Lower lobe of right lung (tissue), 2 donors: ENCODE results near the gene HMG20A. TPM values are rescaled to one million over a fixed set of nuclear protein-coding genes. Genes with fewer than 3 reads are reported as not detected.
A peak's percentile ranks its signal among the peaks of the same experiment; 100 is the strongest.

ENCODE experiments used
- ATAC-seq, 2 donors: fragments of 200-7000 bp; cut with Tn5 transposase; one replicate each; pipeline ENCODE4 v1.9.1; 2020 to 2022; ENCODE audit warnings: mild to moderate bottlenecking in 2 of 2, moderate library complexity in 2 of 2
- DNase-seq: peaks from one replicate; pipeline ENCODE4 v3.0.0-alpha.2; 2020
- H3K27ac ChIP-seq: fragments of 200-600 bp; one replicate; pipeline ENCODE4 v1.8.0; 2022
- H3K27me3 ChIP-seq: fragments of 200-600 bp; one replicate; pipeline ENCODE4 v1.8.0; 2022; ENCODE audit warnings: low read depth
- H3K36me3 ChIP-seq: fragments of 200-600 bp; one replicate; pipeline ENCODE4 v1.8.0; 2022; ENCODE audit warnings: mild to moderate bottlenecking
- H3K4me1 ChIP-seq: fragments of 200-600 bp; one replicate; pipeline ENCODE4 v1.8.0; 2022
- H3K4me3 ChIP-seq: fragments of 200-600 bp; one replicate; pipeline ENCODE4 v1.8.0; 2022; ENCODE audit warnings: mild to moderate bottlenecking
- H3K9me3 ChIP-seq: fragments of 200-600 bp; one replicate; pipeline ENCODE4 v1.8.0; 2022
- CTCF ChIP-seq: fragments of 200-600 bp; IDR thresholded peaks from one replicate; pipeline ENCODE4 v1.8.0; 2022; ENCODE audit warnings: antibody characterized with exemption, mild to moderate bottlenecking
- intact Hi-C: fragments of 100-400 bp; cut with DNase I; formaldehyde crosslinking; loops from one replicate; pipeline ENCODE4 v1.11.0; 2022
- total RNA-seq: library from RNA; stranded (reverse); fragmentation: NEBNext Ultra II Directional; extraction: Animal tissue kit (Norgen Biotek cat#: 25700); gene quantifications from one replicate; pipeline ENCODE4 v1.2.1, GENCODE V29; 2021
- donor health status: DM: no; HTN: yes; CAD: no; lungs with severe emphysema.

HMG20A gene
- total RNA-seq, 1 donor from 2014 or later: 40.9 TPM

DNA sequence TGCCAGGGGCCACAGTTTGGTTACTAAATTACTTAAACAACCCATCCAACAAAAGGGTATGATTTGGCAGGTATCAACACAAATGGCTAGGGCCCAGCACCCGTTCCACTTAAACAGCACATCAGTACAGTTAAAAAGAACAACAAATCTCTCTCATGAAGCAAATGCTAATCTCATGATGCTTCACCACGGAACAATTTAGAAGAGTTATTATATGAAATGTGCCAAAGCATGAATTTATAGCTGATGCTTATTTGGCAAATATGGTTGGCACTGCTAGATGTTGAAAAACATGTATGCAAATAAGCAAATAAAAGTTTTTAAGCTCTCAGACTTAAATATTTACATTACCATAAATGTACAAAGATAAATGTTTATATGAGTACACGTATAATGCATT is 3.1 kb upstream of the HMG20A start:
- H3K27ac ChIP-seq: peak overlapping the region; percentile 89
- peaks cover 55% of the 10 kb centered on the region for H3K4me1 ChIP-seq
- ATAC-seq (no peak), DNase-seq (no peak)
- no peaks in the 10 kb centered on the region for H3K27me3 ChIP-seq
- intact Hi-C loops: no loop called here
- H3K9me3 ChIP-seq: no peaks in the 10 kb centered on the region
- no peak for TF ChIP-seq CTCF
- H3K36me3 ChIP-seq: no peaks in the 10 kb centered on the region
- H3K4me3 ChIP-seq: peak overlapping the region; percentile 93

- H3K9me3 ChIP-seq: no peaks in the 10 kb centered on the region
- H3K27ac ChIP-seq: peak overlapping the region; percentile 89
- no peaks in the 10 kb centered on the region for H3K27me3 ChIP-seq
- H3K36me3 ChIP-seq: no peaks in the 10 kb centered on the region
- DNase-seq (no peak), ATAC-seq (no peak)
- intact Hi-C loops: no loop called here
- TF ChIP-seq CTCF: no peak
- peaks cover 54% of the 10 kb centered on the region for H3K4me1 ChIP-seq
- H3K4me3 ChIP-seq: peak overlapping the region; percentile 93
These were observed 2.2 kb upstream of the HMG20A start for GRCh38 chr15:77418391-77418965.

DNA sequence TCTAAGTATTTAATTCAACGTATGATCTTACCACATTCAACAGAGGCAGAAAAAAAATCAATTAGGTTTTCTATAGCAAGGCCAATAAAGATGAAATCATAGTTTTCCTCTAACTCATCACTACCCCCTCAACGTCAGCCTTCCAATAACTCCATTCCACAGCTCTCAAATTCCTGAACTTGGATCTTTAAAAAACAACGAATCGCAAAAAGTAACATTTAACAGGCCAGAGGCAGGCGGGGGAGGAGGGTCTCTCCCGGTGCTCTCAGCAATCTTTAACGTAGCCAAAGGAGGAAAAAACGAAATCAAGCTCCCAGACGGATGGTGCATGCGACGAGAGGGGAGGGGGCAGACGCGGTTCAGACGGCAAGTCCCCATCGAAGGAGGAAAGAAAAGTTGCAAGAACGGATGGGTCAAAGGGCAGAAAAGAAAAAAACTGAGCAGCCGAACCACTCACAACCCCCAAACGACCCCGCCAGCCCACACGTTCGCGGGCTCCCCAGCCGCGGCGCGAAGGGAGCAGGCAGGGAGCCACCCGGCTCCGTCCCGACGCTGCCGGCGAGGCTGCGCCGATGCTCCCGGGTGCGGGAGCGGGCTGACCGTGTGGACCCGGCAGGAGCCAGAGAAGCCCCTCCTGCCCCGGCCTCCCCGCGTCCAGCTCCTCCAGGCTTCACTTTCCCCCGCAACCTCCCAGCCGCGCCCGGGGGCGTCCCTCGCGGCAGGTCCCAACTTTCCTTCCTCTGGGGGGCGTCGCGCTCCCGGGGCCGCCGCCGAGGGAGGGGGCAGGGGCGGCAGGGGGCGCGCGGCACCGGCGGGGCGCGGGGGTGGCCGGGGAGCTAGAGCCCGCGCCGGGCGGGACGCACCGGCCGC is 1.5 kb upstream of the HMG20A start:
- ATAC-seq (no peak), DNase-seq (peak; percentile 52)
- H3K36me3 ChIP-seq: no peaks in the 10 kb centered on the region
- intact Hi-C loops: no loop called here
- no peaks in the 10 kb centered on the region for H3K9me3 ChIP-seq
- no peaks in the 10 kb centered on the region for H3K27me3 ChIP-seq
- peaks cover 56% of the 10 kb centered on the region for H3K4me1 ChIP-seq
- H3K4me3 ChIP-seq: peak overlapping the region; percentile 93
- peak; percentile 31 for TF ChIP-seq CTCF
- H3K27ac ChIP-seq: peak overlapping the region; percentile 89

DNA sequence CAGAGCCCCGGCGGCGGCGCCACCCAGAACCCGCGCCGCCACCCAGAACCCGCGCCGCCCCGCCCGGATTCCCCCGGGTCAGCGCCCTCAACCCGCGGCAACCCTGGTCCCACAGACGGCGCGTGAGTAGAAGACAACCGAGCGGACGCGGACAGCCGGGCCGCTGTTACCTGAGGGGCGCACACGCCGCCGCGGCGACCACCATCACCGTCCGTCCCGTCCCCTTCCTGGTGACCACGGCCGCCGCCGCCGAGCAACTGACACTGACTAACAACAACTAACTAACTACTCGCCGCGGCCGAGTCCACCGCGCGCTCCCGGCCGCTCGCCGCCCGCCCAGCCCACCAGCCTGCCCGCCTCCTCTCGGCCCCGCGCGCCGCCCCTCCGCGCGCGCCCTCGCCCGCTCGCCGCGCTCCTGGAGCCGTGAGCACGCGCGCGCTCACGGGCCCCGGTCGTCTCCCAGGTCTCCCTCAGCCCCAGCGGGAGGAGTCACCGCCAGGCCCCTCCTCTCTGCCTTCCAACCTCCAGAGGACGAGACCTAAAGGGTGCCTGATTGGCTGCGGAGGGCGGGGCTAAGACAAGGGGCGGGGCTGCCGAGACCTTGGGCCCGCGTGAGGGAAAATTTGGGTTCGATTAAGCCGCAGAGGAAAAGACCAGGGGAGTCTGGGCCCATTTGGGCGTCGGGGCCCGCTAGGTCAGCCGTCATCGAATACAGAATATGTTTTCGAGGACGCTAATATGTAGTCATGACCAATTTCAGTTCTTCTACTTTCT is 665 bp upstream of the HMG20A start, which contains the start of gene PEAK1:
PEAK1 (minus strand) TSS at position 269 of the 774 bp plus-strand sequence. CDS start 238,178 bp downstream, outside the sequence.
- no peak for TF ChIP-seq CTCF
- Histone ChIP-seq H3K36me3 (no peaks in the 10 kb centered on the region), H3K27ac (peak within 1 kb of the TSS; percentile 89), H3K4me3 (peak within 1 kb of the TSS; percentile 93), H3K9me3 (no peaks in the 10 kb centered on the region), H3K4me1 (peaks cover 56% of the 10 kb centered on the region), H3K27me3 (no peaks in the 10 kb centered on the region)
- ATAC-seq: peak; percentile 99
- intact Hi-C loops: no loop called here
- DNase-seq: peak; percentile 100

- no peak for ATAC-seq
- intact Hi-C loops: no loop called here
- peak overlapping the region; percentile 89 for H3K27ac ChIP-seq
- H3K9me3 ChIP-seq: no peaks in the 10 kb centered on the region
- no peaks in the 10 kb centered on the region for H3K36me3 ChIP-seq
- H3K4me3 ChIP-seq: peak overlapping the region; percentile 93
- H3K27me3 ChIP-seq: no peaks in the 10 kb centered on the region
- peaks cover 43% of the 10 kb centered on the region for H3K4me1 ChIP-seq
- no peak for DNase-seq
- no peak for TF ChIP-seq CTCF
These were observed 647 bp downstream of the HMG20A start for GRCh38 chr15:77421370-77421700.
